Naive B cell (primary cell): ENCODE measurements around the gene ATP8A1. TPM values are rescaled to one million over a fixed set of nuclear protein-coding genes. Genes with fewer than 3 reads are reported as not detected.

ENCODE experiments used
- ATAC-seq, 2 donors: fragments of 150-1000 bp; cut with Tn5 transposase; 2 replicates each; pipeline ENCODE4 v1.10.0; 2021; ENCODE audit warnings: low read depth in 2 of 2, mild to moderate bottlenecking in 2 of 2, moderate library complexity in 2 of 2
- DNase-seq: peaks from one replicate; pipeline ENCODE4 v3.0.0; 2022
- H3K27ac Mint-ChIP-seq, 6 donors: one replicate each; pipeline ENCODE4 v1.8.0; 2020 to 2022; ENCODE audit warnings: mild to moderate bottlenecking in 6 of 6, mixed read lengths in 6 of 6, moderate library complexity in 5 of 6, inconsistent platforms in 2 of 6
- H3K27me3 Mint-ChIP-seq, 3 donors: one replicate each; pipeline ENCODE4 v1.8.0; 2021 to 2022; ENCODE audit warnings: mixed read lengths in 3 of 3, mild to moderate bottlenecking in 1 of 3
- H3K36me3 Mint-ChIP-seq, 2 donors: one replicate each; pipeline ENCODE4 v1.8.0; 2020 to 2022; ENCODE audit warnings: mixed read lengths in 2 of 2, inconsistent platforms in 1 of 2, mild to moderate bottlenecking in 1 of 2
- H3K4me1 Mint-ChIP-seq, 3 donors: one replicate each; pipeline ENCODE4 v1.8.0; 2020 to 2022; ENCODE audit warnings: mixed read lengths in 3 of 3, inconsistent platforms in 1 of 3, mild to moderate bottlenecking in 1 of 3, moderate library complexity in 1 of 3
- H3K4me3 Mint-ChIP-seq, 8 donors: one replicate each; pipeline ENCODE4 v1.8.0; 2020 to 2022; ENCODE audit warnings: mild to moderate bottlenecking in 8 of 8, mixed read lengths in 8 of 8, moderate library complexity in 8 of 8, inconsistent platforms in 2 of 8
- H3K9me3 Mint-ChIP-seq, 7 donors: one replicate each; pipeline ENCODE4 v1.8.0; 2020 to 2022; ENCODE audit warnings: mixed read lengths in 7 of 7, mild to moderate bottlenecking in 5 of 7, inconsistent platforms in 2 of 7, moderate library complexity in 1 of 7
- polyA plus RNA-seq, 6 donors: library from polyadenylated mRNA; unstranded; fragments of 300-500 nt; fragmentation: Illumina TruSeq; gene quantifications; one replicate each; pipeline ENCODE4 v1.2.3, GENCODE V29; 2021; ENCODE audit warnings: low read depth in 6 of 6

Gene ATP8A1
- polyA plus RNA-seq, 6 donors from 2014 or later: 16.7 to 31.0 (median 22.2) TPM

GRCh38 chr4:42359711-42360110 is 297.2 kb downstream of the ATP8A1 start:
- H3K27me3 Mint-ChIP-seq: peaks cover 39 to 43% (median 41%) of the 10 kb centered on the region in 3 donors
- DNase-seq (no peak), ATAC-seq (no peak)
- H3K36me3 Mint-ChIP-seq: no peaks in the 10 kb centered on the region
- H3K9me3 Mint-ChIP-seq: peaks cover 0 to 7% (median 5%) of the 10 kb centered on the region in 7 donors
- no peak overlapping the region for H3K4me3 Mint-ChIP-seq
- peaks cover 0 to 3% (median 0%) of the 10 kb centered on the region in 3 donors for H3K4me1 Mint-ChIP-seq
- no peak overlapping the region for H3K27ac Mint-ChIP-seq

Other genes starting within 250 kb of the ATP8A1 start
- not detected for gene GRXCR1, start 235.6 kb upstream of the ATP8A1 start, polyA plus RNA-seq